ENCODE data around the gene BARX2.
A peak's percentile ranks its signal among the peaks of the same experiment; 100 is the strongest.

BARX2 gene

GRCh38 chr11:129374081-129374992 lies 1.3 kb upstream of the BARX2 start:
- DNase-seq, result peak in 1 of 2 experiments; percentile 21

- peak in 1 of 2 experiments; percentile 59 for DNase-seq
Observed at GRCh38 chr11:129374993-129375750, 476 bp upstream of the BARX2 start.

- DNase-seq, result no peak
Observed at GRCh38 chr11:129376658-129377341, 1.2 kb downstream of the BARX2 start.

GRCh38 chr11:129377739-129378138 lies 2.1 kb downstream of the BARX2 start:
- DNase-seq, result no peak

- DNase-seq, result no peak
Observed at GRCh38 chr11:129380413-129380812, 4.8 kb downstream of the BARX2 start.

- DNase-seq, result no peak
Observed at GRCh38 chr11:129382583-129382982, 6.9 kb downstream of the BARX2 start.

GRCh38 chr11:129383060-129383459 lies 7.4 kb downstream of the BARX2 start:
- DNase-seq, result no peak

GRCh38 chr11:129383502-129383901 lies 7.9 kb downstream of the BARX2 start:
- no peak for DNase-seq

GRCh38 chr11:129384415-129384814 lies 8.8 kb downstream of the BARX2 start:
- no peak for DNase-seq

GRCh38 chr11:129385801-129386200 lies 10.2 kb downstream of the BARX2 start:
- no peak for DNase-seq

GRCh38 chr11:129386795-129387397 lies 11.2 kb downstream of the BARX2 start:
- no peak for DNase-seq

GRCh38 chr11:129387434-129387833 lies 11.8 kb downstream of the BARX2 start:
- no peak for DNase-seq

- DNase-seq, result no peak
Observed at GRCh38 chr11:129388824-129389223, 13.2 kb downstream of the BARX2 start.

GRCh38 chr11:129390303-129390821 lies 14.7 kb downstream of the BARX2 start:
- no peak for DNase-seq

GRCh38 chr11:129391360-129391759 lies 15.7 kb downstream of the BARX2 start:
- DNase-seq, result no peak

- no peak for DNase-seq
Observed at GRCh38 chr11:129391821-129392220, 16.2 kb downstream of the BARX2 start.

GRCh38 chr11:129392995-129393394 lies 17.3 kb downstream of the BARX2 start:
- DNase-seq, result no peak

- DNase-seq, result no peak
Observed at GRCh38 chr11:129394709-129395108, 19.1 kb downstream of the BARX2 start.

- no peak for DNase-seq
Observed at GRCh38 chr11:129395432-129395831, 19.8 kb downstream of the BARX2 start.

GRCh38 chr11:129395883-129396282 lies 20.2 kb downstream of the BARX2 start:
- DNase-seq, result no peak

GRCh38 chr11:129396454-129396853 lies 20.8 kb downstream of the BARX2 start:
- DNase-seq, result no peak
